ENCODE measurements around the gene ZNRF3. TPM values are rescaled to one million over a fixed set of nuclear protein-coding genes. Genes with fewer than 3 reads are reported as not detected.

Gene ZNRF3
- polyA plus RNA-seq, 3 donors = 0.13 TPM; not detected in 2

GRCh38 chr22:29071261-29072045 lies 188.1 kb downstream of the ZNRF3 start:
- no peak overlapping the region for H3K27ac ChIP-seq (ENCODE audit: low read depth in 1 of 2, low read length in 2 of 2)
- no peak overlapping the region for H3K27ac Mint-ChIP-seq
- H3K4me3 Mint-ChIP-seq = peak overlapping the region in 1 of 2 donors; percentile 87
- no peaks in the 10 kb centered on the region for H3K36me3 ChIP-seq (replicated peaks in 1 of 2; ENCODE audit: control insufficient read depth in 1 of 2, insufficient read depth in 2 of 2, low read length in 2 of 2)
- no peak for TF ChIP-seq CTCF (IDR thresholded peaks at IDR 0.05)
- H3K79me2 ChIP-seq (ENCODE audit: insufficient read depth, low read length) = no peaks in the 10 kb centered on the region
- H3K4me1 Mint-ChIP-seq = peaks cover 27% of the 10 kb centered on the region
- H4K20me1 ChIP-seq (ENCODE audit: insufficient read depth, low read length) = no peaks in the 10 kb centered on the region
- peak overlapping the region; percentile 76 for H3K4me2 ChIP-seq (replicated peaks; ENCODE audit: extremely low read depth, low read length, poor library complexity, severe bottlenecking)
- H2AFZ ChIP-seq (ENCODE audit: insufficient read depth, low read depth, low read length, poor library complexity, severe bottlenecking) = peak overlapping the region; percentile 65
- H3K9ac ChIP-seq (ENCODE audit: insufficient read depth, low read length, poor library complexity, severe bottlenecking) = no peak overlapping the region
- peaks cover 0 to 21% (median 11%) of the 10 kb centered on the region in 7 donors for H3K9me3 Mint-ChIP-seq
- intact Hi-C loops (cut with micrococcal nuclease) = loop anchor here in 1 of 2 donors (10.0 kb wide), 1 partner anchor 187 kb away; the partner anchor contains the start of gene ZNRF3
- peaks cover 68 to 86% (median 79%) of the 10 kb centered on the region in 3 donors for H3K27me3 Mint-ChIP-seq (ENCODE audit: low read depth in 3 of 3)
- DNase-seq = peak in 1 of 3 donors; percentile 10
- 2% methylated on average over 53 of the region's 60 CpGs for WGBS (ENCODE audit: insufficient coverage)
- H3K4me3 ChIP-seq (replicated peaks in 1 of 3; ENCODE audit: low read depth in 2 of 3, low read length in 3 of 3) = peak overlapping the region in 1 of 3 experiments; percentile 78
- peaks cover 63 to 82% of the 10 kb centered on the region in 2 donors for H3K27me3 ChIP-seq (ENCODE audit: control insufficient read depth in 2 of 2, insufficient read depth in 2 of 2, low read length in 2 of 2)
- peaks cover 0 to 13% of the 10 kb centered on the region in 2 donors for H3K9me3 ChIP-seq (replicated peaks in 1 of 2; ENCODE audit: control insufficient read depth in 1 of 2, insufficient read depth in 1 of 2, low read length in 2 of 2)
- peaks cover 28 to 32% of the 10 kb centered on the region in 2 donors for H3K4me1 ChIP-seq (ENCODE audit: control insufficient read depth in 1 of 2, insufficient read depth in 2 of 2, low read length in 2 of 2)
- H3K36me3 Mint-ChIP-seq = peaks cover 3 to 8% of the 10 kb centered on the region in 2 donors

GRCh38 chr22:29072193-29072978 lies 189.0 kb downstream of the ZNRF3 start:
- Mint-ChIP-seq H3K4me3 (peak overlapping the region; percentile 76 to 87), H3K27ac (peak overlapping the region in 1 of 7 donors; percentile 54), H3K4me1 (peaks cover 27% of the 10 kb centered on the region), H3K27me3 (ENCODE audit: low read depth in 3 of 3) (peaks cover 64 to 81% (median 74%) of the 10 kb centered on the region in 3 donors), H3K36me3 (peaks cover 3 to 8% of the 10 kb centered on the region in 2 donors), H3K9me3 (peaks cover 0 to 21% (median 11%) of the 10 kb centered on the region in 7 donors)
- Histone ChIP-seq H3K4me3 (replicated peaks in 1 of 3; ENCODE audit: low read depth in 2 of 3, low read length in 3 of 3) (peak overlapping the region; percentile 38 to 78 (median 47)), H3K27me3 (ENCODE audit: control insufficient read depth in 2 of 2, insufficient read depth in 2 of 2, low read length in 2 of 2) (peaks cover 63 to 77% of the 10 kb centered on the region in 2 donors), H2AFZ (ENCODE audit: insufficient read depth, low read depth, low read length, poor library complexity, severe bottlenecking) (peak overlapping the region; percentile 65), H3K9ac (ENCODE audit: insufficient read depth, low read length, poor library complexity, severe bottlenecking) (no peak overlapping the region), H3K36me3 (replicated peaks in 1 of 2; ENCODE audit: control insufficient read depth in 1 of 2, insufficient read depth in 2 of 2, low read length in 2 of 2) (no peaks in the 10 kb centered on the region), H3K9me3 (replicated peaks in 1 of 2; ENCODE audit: control insufficient read depth in 1 of 2, insufficient read depth in 1 of 2, low read length in 2 of 2) (peaks cover 0 to 13% of the 10 kb centered on the region in 2 donors), H3K4me2 (replicated peaks; ENCODE audit: extremely low read depth, low read length, poor library complexity, severe bottlenecking) (peak overlapping the region; percentile 76), H3K27ac (ENCODE audit: low read depth in 1 of 2, low read length in 2 of 2) (no peak overlapping the region), H4K20me1 (ENCODE audit: insufficient read depth, low read length) (no peaks in the 10 kb centered on the region), H3K79me2 (ENCODE audit: insufficient read depth, low read length) (no peaks in the 10 kb centered on the region), H3K4me1 (ENCODE audit: control insufficient read depth in 1 of 2, insufficient read depth in 2 of 2, low read length in 2 of 2) (peaks cover 28 to 32% of the 10 kb centered on the region in 2 donors)
- DNase-seq = peak; percentile 47 to 60 (median 52)
- intact Hi-C loops (cut with micrococcal nuclease) = loop anchor here in 1 of 2 donors (10.0 kb wide), 1 partner anchor 188 kb away; the partner anchor contains the start of gene ZNRF3
- WGBS (ENCODE audit: insufficient coverage) = 17% methylated on average over 37 of the region's 41 CpGs
- TF ChIP-seq CTCF (IDR thresholded peaks at IDR 0.05) = no peak
